NCI-H1436 treated with DMSO at 0.1 percent for 48 hours (cell line): ENCODE measurements around the gene SNRNP48.

Experiments used
- DNase-seq: peaks from one replicate; lab custom pipeline; 2025; lab: John Stamatoyannopoulos, UW

Gene SNRNP48

GRCh38 chr6:7642791-7643190 lies 52.8 kb downstream of the SNRNP48 start:
- no peak for DNase-seq

GRCh38 chr6:7644417-7644816 lies 54.4 kb downstream of the SNRNP48 start:
- no peak for DNase-seq

- DNase-seq: no peak
Observed at GRCh38 chr6:7646394-7646793, 56.4 kb downstream of the SNRNP48 start.

GRCh38 chr6:7647504-7647903 lies 57.5 kb downstream of the SNRNP48 start:
- DNase-seq: no peak

- no peak for DNase-seq
Observed at GRCh38 chr6:7649037-7649810, 59.2 kb downstream of the SNRNP48 start.

- DNase-seq: no peak
Observed at GRCh38 chr6:7650878-7651277, 60.9 kb downstream of the SNRNP48 start.

- DNase-seq: no peak
Observed at GRCh38 chr6:7652957-7653356, 63.0 kb downstream of the SNRNP48 start.

- no peak for DNase-seq
Observed at GRCh38 chr6:7656355-7656754, 66.4 kb downstream of the SNRNP48 start.

GRCh38 chr6:7658543-7658942 lies 68.5 kb downstream of the SNRNP48 start:
- DNase-seq: no peak

GRCh38 chr6:7661364-7661763 lies 71.4 kb downstream of the SNRNP48 start:
- DNase-seq: no peak
